Fibroblast of skin of scalp (primary cell): ENCODE measurements around the gene CFAP100.
A peak's percentile ranks its signal among the peaks of the same experiment; 100 is the strongest.

Experiments used
- DNase-seq: peaks from one replicate; pipeline ENCODE4 v3.0.0-alpha.2; 2013

Gene CFAP100

GRCh38 chr3:126424039-126424717 lies 29.5 kb downstream of the CFAP100 start:
- DNase-seq = no peak

- DNase-seq = no peak
Observed at GRCh38 chr3:126424751-126425150, 30.0 kb downstream of the CFAP100 start.

- DNase-seq = no peak
Observed at GRCh38 chr3:126431103-126431534, 36.4 kb downstream of the CFAP100 start.

GRCh38 chr3:126432361-126433104 lies 37.8 kb downstream of the CFAP100 start:
- DNase-seq = peak; percentile 50

GRCh38 chr3:126433105-126433430 lies 38.4 kb downstream of the CFAP100 start:
- no peak for DNase-seq

- DNase-seq = no peak
Observed at GRCh38 chr3:126433496-126434263, 39.0 kb downstream of the CFAP100 start.

GRCh38 chr3:126434264-126434590 lies 39.5 kb downstream of the CFAP100 start:
- DNase-seq = no peak

- no peak for DNase-seq
Observed at GRCh38 chr3:126434931-126435411, 40.3 kb downstream of the CFAP100 start.

GRCh38 chr3:126435456-126436315 lies 41.0 kb downstream of the CFAP100 start:
- DNase-seq = no peak

GRCh38 chr3:126436826-126437717 lies 42.4 kb downstream of the CFAP100 start:
- no peak for DNase-seq

GRCh38 chr3:126438186-126438585 lies 43.5 kb downstream of the CFAP100 start:
- DNase-seq = no peak

- DNase-seq = no peak
Observed at GRCh38 chr3:126438746-126439145, 44.0 kb downstream of the CFAP100 start.

- no peak for DNase-seq
Observed at GRCh38 chr3:126439346-126439967, 44.7 kb downstream of the CFAP100 start.

GRCh38 chr3:126439968-126440708 lies 45.4 kb downstream of the CFAP100 start:
- no peak for DNase-seq

- no peak for DNase-seq
Observed at GRCh38 chr3:126440709-126440995, 45.9 kb downstream of the CFAP100 start.

GRCh38 chr3:126441256-126441880 lies 46.7 kb downstream of the CFAP100 start:
- DNase-seq = no peak

- DNase-seq = no peak
Observed at GRCh38 chr3:126442094-126442855, 47.6 kb downstream of the CFAP100 start.

GRCh38 chr3:126442856-126443242 lies 48.1 kb downstream of the CFAP100 start:
- no peak for DNase-seq

- no peak for DNase-seq
Observed at GRCh38 chr3:126445506-126445905, 50.8 kb downstream of the CFAP100 start.
